Measurements from ENCODE around the gene NES. TPM values are rescaled to one million over a fixed set of nuclear protein-coding genes. Genes with fewer than 3 reads are reported as not detected.
A peak's percentile ranks its signal among the peaks of the same experiment; 100 is the strongest.

Gene NES
- total and polyA plus RNA-seq, 2 experiments from 2014 or later = 3.6 to 13.8 TPM

DNA sequence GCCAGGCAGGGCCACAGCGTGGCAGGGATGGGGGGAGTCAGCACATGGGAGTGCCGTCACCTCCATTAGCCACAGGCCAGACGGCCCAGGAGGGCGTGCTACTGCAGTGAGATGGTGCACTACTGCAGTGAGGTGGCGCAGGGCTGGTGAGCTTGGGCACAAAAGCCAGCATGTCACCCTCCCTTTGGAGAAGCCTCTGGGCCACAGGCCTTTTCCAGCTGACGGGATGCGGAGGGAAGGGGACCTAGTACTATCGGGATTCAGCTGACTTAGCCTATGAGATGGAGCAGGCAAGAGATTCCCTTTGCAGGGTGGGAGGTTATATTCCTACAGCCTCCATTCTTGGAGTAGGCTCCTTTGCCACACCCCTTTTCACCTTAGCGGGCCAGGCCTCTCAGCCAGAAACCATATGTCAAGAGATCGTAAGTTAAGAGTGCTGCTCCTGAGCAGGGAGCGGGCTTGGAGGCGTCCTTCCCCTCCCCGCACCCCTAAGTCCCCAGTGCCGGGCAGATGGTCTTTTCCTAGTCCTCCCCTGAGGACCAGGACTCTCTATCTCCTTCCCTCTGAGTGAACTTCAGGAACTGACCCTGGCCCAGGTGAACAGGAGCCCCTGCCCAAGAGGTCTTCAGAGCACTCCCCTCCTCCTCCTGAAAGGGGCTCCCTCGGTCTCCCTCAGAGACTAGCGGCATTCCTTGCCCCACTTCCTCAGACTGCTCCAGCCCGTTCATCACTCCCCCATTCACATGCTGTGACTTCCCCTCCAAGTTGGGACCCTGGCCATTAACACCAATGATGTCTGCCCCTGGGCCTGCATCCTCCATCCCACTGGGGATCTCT, 8.2 kb downstream of the NES start:
- Histone ChIP-seq H2AFZ (no peak overlapping the region), H3K4me2 (no peak overlapping the region), H3K4me3 (no peak overlapping the region), H3K27ac (peak overlapping the region; percentile 86), H3K4me1 (ENCODE audit: insufficient read depth) (peaks cover 47% of the 10 kb centered on the region), H3K9me3 (ENCODE audit: low read depth) (no peaks in the 10 kb centered on the region), H3K36me3 (replicated peaks; ENCODE audit: insufficient read depth, low read depth) (no peaks in the 10 kb centered on the region), H3K9me2 (replicated peaks; ENCODE audit: insufficient read depth) (no peaks in the 10 kb centered on the region), H4K20me1 (ENCODE audit: insufficient read depth, poor library complexity, severe bottlenecking) (no peaks in the 10 kb centered on the region), H3K79me2 (no peaks in the 10 kb centered on the region), H3K27me3 (no peaks in the 10 kb centered on the region)
- DNase-seq (ENCODE audit: low spot score) = no peak
- TF ChIP-seq EZH2phosphoT487 (IDR thresholded peaks at IDR 0.05; ENCODE audit: low read depth, severe bottlenecking, unreplicated experiment) (no peak), EZH2 (IDR thresholded peaks at IDR 0.05; ENCODE audit: borderline replicate concordance) (no peak)
- TF ChIP-seq, protein P1, sequence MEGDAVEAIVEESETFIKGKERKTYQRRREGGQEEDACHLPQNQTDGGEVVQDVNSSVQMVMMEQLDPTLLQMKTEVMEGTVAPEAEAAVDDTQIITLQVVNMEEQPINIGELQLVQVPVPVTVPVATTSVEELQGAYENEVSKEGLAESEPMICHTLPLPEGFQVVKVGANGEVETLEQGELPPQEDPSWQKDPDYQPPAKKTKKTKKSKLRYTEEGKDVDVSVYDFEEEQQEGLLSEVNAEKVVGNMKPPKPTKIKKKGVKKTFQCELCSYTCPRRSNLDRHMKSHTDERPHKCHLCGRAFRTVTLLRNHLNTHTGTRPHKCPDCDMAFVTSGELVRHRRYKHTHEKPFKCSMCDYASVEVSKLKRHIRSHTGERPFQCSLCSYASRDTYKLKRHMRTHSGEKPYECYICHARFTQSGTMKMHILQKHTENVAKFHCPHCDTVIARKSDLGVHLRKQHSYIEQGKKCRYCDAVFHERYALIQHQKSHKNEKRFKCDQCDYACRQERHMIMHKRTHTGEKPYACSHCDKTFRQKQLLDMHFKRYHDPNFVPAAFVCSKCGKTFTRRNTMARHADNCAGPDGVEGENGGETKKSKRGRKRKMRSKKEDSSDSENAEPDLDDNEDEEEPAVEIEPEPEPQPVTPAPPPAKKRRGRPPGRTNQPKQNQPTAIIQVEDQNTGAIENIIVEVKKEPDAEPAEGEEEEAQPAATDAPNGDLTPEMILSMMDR (IDR thresholded peaks at IDR 0.05; ENCODE audit: poor library complexity) = no peak
- WGBS (ENCODE audit: low lambda C conversion rate, missing lambda C conversion rate) = 69% methylated on average over 17 of the region's 17 CpGs

DNA sequence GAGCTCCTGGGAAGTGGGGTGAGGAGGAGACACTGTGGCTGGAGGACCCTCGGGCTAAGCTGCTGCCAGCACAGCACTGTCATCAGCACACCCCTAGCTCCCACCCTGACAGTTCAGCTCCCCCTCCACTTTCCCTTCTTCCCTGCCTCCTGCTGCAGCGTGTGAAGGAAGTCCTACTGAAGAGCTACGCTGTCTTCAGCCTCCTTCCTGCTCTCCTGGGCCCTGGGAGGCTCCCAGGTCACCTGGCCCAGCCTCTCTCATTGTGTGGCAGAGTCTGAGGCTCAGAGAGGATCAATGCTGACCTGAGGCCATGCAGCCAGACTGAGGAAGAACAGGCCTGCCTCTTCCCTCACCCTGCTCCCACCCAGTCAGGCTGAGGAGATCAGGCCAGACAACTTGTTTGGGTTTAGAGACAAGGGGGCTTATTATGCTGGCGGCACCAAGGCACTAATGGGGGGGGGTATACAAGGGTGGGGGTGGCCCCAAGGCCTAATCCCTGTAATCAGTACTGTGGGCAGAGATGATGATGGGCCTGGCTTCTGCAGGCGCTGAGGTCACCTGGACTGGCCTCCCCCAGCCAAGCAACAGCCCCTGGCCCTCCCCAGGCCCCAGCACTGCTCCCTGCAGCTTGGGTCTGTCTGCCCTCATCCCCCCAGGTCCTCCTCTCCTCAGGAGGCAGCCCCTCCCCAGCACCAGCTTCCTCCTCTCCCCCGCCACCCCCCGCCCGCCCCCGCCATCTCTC, 9.1 kb downstream of the NES start:
- H3K9me3 ChIP-seq (ENCODE audit: low read depth) = no peaks in the 10 kb centered on the region
- WGBS (ENCODE audit: low lambda C conversion rate, missing lambda C conversion rate) = 62% methylated on average over 8 of the region's 9 CpGs

DNA sequence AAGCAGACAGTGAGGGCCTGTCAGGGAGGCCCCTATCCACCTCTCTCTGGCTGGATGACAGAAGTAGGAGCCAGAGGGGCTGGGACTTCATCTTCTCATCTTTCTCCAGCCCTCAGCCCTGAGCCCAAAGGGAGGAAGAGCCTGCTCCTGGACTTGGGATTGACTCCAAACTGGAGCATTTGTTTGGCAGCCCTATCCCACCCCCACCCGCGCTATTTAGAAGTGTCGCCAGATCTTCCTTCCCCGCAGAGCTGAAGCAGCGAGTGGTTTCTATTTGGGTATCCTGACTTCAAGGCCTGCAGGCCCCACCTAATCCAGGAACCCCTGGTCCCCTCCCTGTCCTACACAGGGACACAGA, 9.6 kb downstream of the NES start:
- H3K4me2 ChIP-seq = peak overlapping the region; percentile 19
- H3K9me2 ChIP-seq (replicated peaks; ENCODE audit: insufficient read depth) = no peaks in the 10 kb centered on the region
- H3K4me3 ChIP-seq = no peak overlapping the region
- no peaks in the 10 kb centered on the region for H4K20me1 ChIP-seq (ENCODE audit: insufficient read depth, poor library complexity, severe bottlenecking)
- H3K4me1 ChIP-seq (ENCODE audit: insufficient read depth) = peaks cover 55% of the 10 kb centered on the region
- WGBS (ENCODE audit: low lambda C conversion rate, missing lambda C conversion rate) = 74% methylated on average over 5 of the region's 5 CpGs
- H3K27ac ChIP-seq = peak overlapping the region; percentile 86
- no peak for TF ChIP-seq EZH2 (IDR thresholded peaks at IDR 0.05; ENCODE audit: borderline replicate concordance)
- TF ChIP-seq EZH2phosphoT487 (IDR thresholded peaks at IDR 0.05; ENCODE audit: low read depth, severe bottlenecking, unreplicated experiment) = no peak
- TF ChIP-seq, protein P1 (IDR thresholded peaks at IDR 0.05; ENCODE audit: poor library complexity) = no peak
- peak; percentile 50 for DNase-seq (ENCODE audit: low spot score)
- no peaks in the 10 kb centered on the region for H3K9me3 ChIP-seq (ENCODE audit: low read depth)
- H3K27me3 ChIP-seq = no peaks in the 10 kb centered on the region
- H3K79me2 ChIP-seq = no peaks in the 10 kb centered on the region
- no peak overlapping the region for H2AFZ ChIP-seq
- H3K36me3 ChIP-seq (replicated peaks; ENCODE audit: insufficient read depth, low read depth) = no peaks in the 10 kb centered on the region

More for the DNA sequence above, 9.1 kb downstream of the NES start:
- Histone ChIP-seq H3K4me3 (no peak overlapping the region), H2AFZ (no peak overlapping the region), H3K27ac (peak overlapping the region; percentile 86), H3K36me3 (replicated peaks; ENCODE audit: insufficient read depth, low read depth) (no peaks in the 10 kb centered on the region), H4K20me1 (ENCODE audit: insufficient read depth, poor library complexity, severe bottlenecking) (no peaks in the 10 kb centered on the region), H3K27me3 (no peaks in the 10 kb centered on the region), H3K4me1 (ENCODE audit: insufficient read depth) (peaks cover 50% of the 10 kb centered on the region), H3K79me2 (no peaks in the 10 kb centered on the region), H3K9me2 (replicated peaks; ENCODE audit: insufficient read depth) (no peaks in the 10 kb centered on the region), H3K4me2 (peak overlapping the region; percentile 19)
- no peak for TF ChIP-seq EZH2 (IDR thresholded peaks at IDR 0.05; ENCODE audit: borderline replicate concordance)
- TF ChIP-seq, protein P1 (IDR thresholded peaks at IDR 0.05; ENCODE audit: poor library complexity) = no peak
- no peak for TF ChIP-seq EZH2phosphoT487 (IDR thresholded peaks at IDR 0.05; ENCODE audit: low read depth, severe bottlenecking, unreplicated experiment)
- no peak for DNase-seq (ENCODE audit: low spot score)
